ENCODE data around the gene ZNRD2.

Gene ZNRD2

DNA sequence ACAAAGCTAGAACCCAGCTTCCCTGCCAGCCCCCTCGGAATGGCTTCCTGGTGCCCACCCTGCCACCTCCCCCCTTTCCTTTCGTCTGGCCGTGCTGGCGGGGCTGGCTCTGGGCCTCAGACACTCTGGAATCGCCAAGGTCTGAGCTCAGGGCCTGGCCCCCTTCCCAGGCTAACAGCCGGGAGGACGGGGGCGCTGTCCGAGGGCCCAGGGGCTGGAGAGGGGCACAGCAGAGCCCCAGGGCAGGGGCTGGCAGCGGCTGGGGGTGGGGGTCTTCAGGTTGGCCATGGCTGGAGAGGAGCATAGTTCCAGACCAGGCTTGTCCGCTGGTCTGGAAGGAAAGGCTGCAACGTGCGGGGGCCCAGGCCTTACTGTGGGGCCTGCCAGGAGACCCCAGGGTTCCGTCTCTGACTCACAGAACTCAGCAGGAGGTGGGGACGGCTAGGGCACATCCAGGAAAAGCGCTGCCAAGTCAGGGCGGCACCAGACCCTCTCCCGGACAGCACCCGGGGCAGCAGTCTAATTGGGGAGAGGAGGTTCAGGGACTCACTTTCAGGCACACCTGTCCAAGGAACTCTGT lies 11.3 kb upstream of the ZNRD2 start (continued):
- TF ChIP-seq ZNF138 (tag by site-specific recombination; IDR thresholded peaks at IDR 0.05; ENCODE audit: borderline replicate concordance): no peak
- TF ChIP-seq YY2 (tag by site-specific recombination; IDR thresholded peaks at IDR 0.05): no peak
- no peak for TF ChIP-seq ZNF610 (tag by site-specific recombination; IDR thresholded peaks at IDR 0.05; ENCODE audit: borderline replicate concordance)
- TF ChIP-seq OSR2 (tag by site-specific recombination; IDR thresholded peaks at IDR 0.05): no peak
- TF ChIP-seq, protein P1, sequence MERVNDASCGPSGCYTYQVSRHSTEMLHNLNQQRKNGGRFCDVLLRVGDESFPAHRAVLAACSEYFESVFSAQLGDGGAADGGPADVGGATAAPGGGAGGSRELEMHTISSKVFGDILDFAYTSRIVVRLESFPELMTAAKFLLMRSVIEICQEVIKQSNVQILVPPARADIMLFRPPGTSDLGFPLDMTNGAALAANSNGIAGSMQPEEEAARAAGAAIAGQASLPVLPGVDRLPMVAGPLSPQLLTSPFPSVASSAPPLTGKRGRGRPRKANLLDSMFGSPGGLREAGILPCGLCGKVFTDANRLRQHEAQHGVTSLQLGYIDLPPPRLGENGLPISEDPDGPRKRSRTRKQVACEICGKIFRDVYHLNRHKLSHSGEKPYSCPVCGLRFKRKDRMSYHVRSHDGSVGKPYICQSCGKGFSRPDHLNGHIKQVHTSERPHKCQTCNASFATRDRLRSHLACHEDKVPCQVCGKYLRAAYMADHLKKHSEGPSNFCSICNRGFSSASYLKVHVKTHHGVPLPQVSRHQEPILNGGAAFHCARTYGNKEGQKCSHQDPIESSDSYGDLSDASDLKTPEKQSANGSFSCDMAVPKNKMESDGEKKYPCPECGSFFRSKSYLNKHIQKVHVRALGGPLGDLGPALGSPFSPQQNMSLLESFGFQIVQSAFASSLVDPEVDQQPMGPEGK (tag by site-specific recombination; IDR thresholded peaks at IDR 0.05): peak; percentile 69
- TF ChIP-seq ZNF629 (tag by site-specific recombination; IDR thresholded peaks at IDR 0.05): no peak
- TF ChIP-seq KLF17 (tag by site-specific recombination; IDR thresholded peaks at IDR 0.05): 0 out of 2 replicates have a peak, but pooled peaks have one; percentile 15
- TF ChIP-seq, protein P2, sequence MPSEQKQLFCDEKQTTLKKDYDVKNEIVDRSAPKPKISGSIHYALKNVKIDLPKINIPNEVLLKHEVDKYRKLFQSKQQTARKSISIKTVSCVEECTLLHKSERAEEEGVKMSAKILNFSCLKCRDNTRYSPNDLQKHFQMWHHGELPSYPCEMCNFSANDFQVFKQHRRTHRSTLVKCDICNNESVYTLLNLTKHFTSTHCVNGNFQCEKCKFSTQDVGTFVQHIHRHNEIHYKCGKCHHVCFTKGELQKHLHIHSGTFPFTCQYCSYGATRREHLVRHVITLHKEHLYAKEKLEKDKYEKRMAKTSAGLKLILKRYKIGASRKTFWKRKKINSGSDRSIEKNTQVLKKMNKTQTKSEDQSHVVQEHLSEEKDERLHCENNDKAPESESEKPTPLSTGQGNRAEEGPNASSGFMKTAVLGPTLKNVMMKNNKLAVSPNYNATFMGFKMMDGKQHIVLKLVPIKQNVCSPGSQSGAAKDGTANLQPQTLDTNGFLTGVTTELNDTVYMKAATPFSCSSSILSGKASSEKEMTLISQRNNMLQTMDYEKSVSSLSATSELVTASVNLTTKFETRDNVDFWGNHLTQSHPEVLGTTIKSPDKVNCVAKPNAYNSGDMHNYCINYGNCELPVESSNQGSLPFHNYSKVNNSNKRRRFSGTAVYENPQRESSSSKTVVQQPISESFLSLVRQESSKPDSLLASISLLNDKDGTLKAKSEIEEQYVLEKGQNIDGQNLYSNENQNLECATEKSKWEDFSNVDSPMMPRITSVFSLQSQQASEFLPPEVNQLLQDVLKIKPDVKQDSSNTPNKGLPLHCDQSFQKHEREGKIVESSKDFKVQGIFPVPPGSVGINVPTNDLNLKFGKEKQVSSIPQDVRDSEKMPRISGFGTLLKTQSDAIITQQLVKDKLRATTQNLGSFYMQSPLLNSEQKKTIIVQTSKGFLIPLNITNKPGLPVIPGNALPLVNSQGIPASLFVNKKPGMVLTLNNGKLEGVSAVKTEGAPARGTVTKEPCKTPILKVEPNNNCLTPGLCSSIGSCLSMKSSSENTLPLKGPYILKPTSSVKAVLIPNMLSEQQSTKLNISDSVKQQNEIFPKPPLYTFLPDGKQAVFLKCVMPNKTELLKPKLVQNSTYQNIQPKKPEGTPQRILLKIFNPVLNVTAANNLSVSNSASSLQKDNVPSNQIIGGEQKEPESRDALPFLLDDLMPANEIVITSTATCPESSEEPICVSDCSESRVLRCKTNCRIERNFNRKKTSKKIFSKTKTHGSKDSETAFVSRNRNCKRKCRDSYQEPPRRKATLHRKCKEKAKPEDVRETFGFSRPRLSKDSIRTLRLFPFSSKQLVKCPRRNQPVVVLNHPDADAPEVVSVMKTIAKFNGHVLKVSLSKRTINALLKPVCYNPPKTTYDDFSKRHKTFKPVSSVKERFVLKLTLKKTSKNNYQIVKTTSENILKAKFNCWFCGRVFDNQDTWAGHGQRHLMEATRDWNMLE (tag by site-specific recombination; conservative IDR thresholded peaks at IDR 0.05; ENCODE audit: low read depth): no peak
- no peak for TF ChIP-seq EGR2 (tag by site-specific recombination; IDR thresholded peaks at IDR 0.05; ENCODE audit: low read depth)

DNA sequence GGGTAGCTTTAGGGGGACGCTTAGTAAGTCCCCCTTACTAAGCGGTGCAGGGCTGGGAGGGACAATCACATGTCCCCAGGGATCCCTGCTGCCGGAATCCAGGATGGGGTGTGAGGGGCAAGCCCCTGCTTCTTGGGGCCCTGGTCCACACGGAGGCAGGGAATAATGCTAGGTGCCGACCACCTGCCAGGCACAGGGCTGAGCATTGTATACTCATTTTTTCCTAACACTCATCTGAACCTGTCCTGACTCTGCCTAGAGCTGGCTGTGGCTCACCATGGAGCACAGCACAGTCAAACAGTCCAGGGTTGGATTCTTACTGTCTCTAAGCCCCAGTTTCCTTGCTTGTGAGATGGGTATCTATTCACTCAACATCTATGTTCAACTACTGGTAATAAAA lies 10.7 kb upstream of the ZNRD2 start:
- peaks cover 19% of the 10 kb centered on the region for H3K4me1 ChIP-seq (ENCODE audit: control insufficient read depth, insufficient read depth, low read length)
- ChIA-PET POLR2A (interaction anchor here (0.9 to 4.1 kb wide), 8 partner anchors 11 to 137 kb away, joined by 3 to 41 read pairs (median 10); partner anchors contain the start of genes EHBP1L1, FAM89B, NEAT1 and SCYL1), CTCF (interaction anchor here (0.5 to 5.3 kb wide), 6 partner anchors 8 to 231 kb away, joined by 3 to 44 read pairs (median 4); partner anchors contain the start of genes FAM89B and ZNRD2)
- no peaks in the 10 kb centered on the region for H3K9me3 ChIP-seq (ENCODE audit: control insufficient read depth, insufficient read depth, low read depth, low read length)
- TF ChIP-seq ZNF16 (tag by site-specific recombination; IDR thresholded peaks at IDR 0.05; ENCODE audit: low read depth) (peak; percentile 69; the same call in 1 of the 2 replicates), ZBTB17 (tag by site-specific recombination; IDR thresholded peaks at IDR 0.05) (peak; percentile 69; the same call in 1 of the 2 replicates), ZNF596 (tag by site-specific recombination; IDR thresholded peaks at IDR 0.05) (no peak)
- TF ChIP-seq, protein P3, sequence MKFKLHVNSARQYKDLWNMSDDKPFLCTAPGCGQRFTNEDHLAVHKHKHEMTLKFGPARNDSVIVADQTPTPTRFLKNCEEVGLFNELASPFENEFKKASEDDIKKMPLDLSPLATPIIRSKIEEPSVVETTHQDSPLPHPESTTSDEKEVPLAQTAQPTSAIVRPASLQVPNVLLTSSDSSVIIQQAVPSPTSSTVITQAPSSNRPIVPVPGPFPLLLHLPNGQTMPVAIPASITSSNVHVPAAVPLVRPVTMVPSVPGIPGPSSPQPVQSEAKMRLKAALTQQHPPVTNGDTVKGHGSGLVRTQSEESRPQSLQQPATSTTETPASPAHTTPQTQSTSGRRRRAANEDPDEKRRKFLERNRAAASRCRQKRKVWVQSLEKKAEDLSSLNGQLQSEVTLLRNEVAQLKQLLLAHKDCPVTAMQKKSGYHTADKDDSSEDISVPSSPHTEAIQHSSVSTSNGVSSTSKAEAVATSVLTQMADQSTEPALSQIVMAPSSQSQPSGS (tag by site-specific recombination; IDR thresholded peaks at IDR 0.05; ENCODE audit: low read depth): no peak
- no peak overlapping the region for H3K4me3 ChIP-seq (ENCODE audit: low read depth, low read length)
- H3K36me3 ChIP-seq (ENCODE audit: control insufficient read depth in 2 of 2, insufficient read depth in 1 of 2, low read length in 2 of 2): peaks cover 0 to under 1% of the 10 kb centered on the region in 2 experiments; a peak in 1 of 3 replicates
- peak overlapping the region; percentile 81; the same call in 1 of the 2 replicates for H3K27ac ChIP-seq (ENCODE audit: extremely low read depth, low read depth, low read length)
